HepG2 (cell line): ENCODE results near the gene CCDC88C. TPM values are rescaled to one million over a fixed set of nuclear protein-coding genes. Genes with fewer than 3 reads are reported as not detected.

Experiments
- ATAC-seq: fragments of 200-7000 bp; cut with Tn5 transposase; 3 replicates; pipeline ENCODE4 v1.9.1; 2020; ENCODE audit warnings: mild to moderate bottlenecking, moderate library complexity
- BruUV-seq: library from RNA; stranded (reverse); fragments of 400-500 nt; replicated peaks from 2 replicates; lab custom pipeline; 2021; lab: Mats Ljungman, UMichigan
- CTCF ChIA-PET: fragments of 300-600 bp; formaldehyde crosslinking; extraction: SDS; loops from one replicate; lab custom pipeline; 2021; ENCODE audit warnings: low total read pairs, inconsistent platforms, low intra/inter-chr PET ratio; lab: Yijun Ruan, JAX
- POLR2A ChIA-PET: fragments of 350-600 bp; sonication (Branson Sonifier 250); formaldehyde crosslinking; loops from one replicate; lab custom pipeline; 2020; ENCODE audit warnings: antibody characterized with exemption, inconsistent platforms; lab: Yijun Ruan, JAX
- DNase-seq: peaks from one replicate; pipeline ENCODE4 v3.0.0-alpha.2; 2015; ENCODE audit warnings: low spot score
- FAIRE-seq: peaks from 3 replicates; lab custom pipeline; 2011; peaks lifted over from hg19 to GRCh38; lab: Jason Lieb, UNC
- H2AFZ ChIP-seq: one replicate; pipeline ENCODE4 v1.6.1; 2011; ENCODE audit warnings: low read length, inconsistent platforms
- H3K27ac ChIP-seq: fragments of 300-600 bp; 3 replicates; pipeline ENCODE4 v1.8.0; 2011; ENCODE audit warnings: mixed run types, mild to moderate bottlenecking, mixed read lengths, low read length, inconsistent platforms; ENCODE audit not compliant: insufficient read depth; ENCODE audit errors: extremely low read length
- H3K27me3 ChIP-seq, 2 experiments: fragments of 200-600 bp in 1 of 2; 2 replicates in 1 of 2; 3 replicates in 1 of 2; pipeline versions ENCODE4 v1.6.0 to v1.8.0; 2011; ENCODE audit warnings: low read length in 2 of 2, mild to moderate bottlenecking in 2 of 2, moderate library complexity in 2 of 2, inconsistent platforms in 1 of 2; ENCODE audit not compliant: insufficient read depth in 2 of 2, control insufficient read depth in 1 of 2
- H3K36me3 ChIP-seq, 2 experiments: fragments of 200-600 bp in 1 of 2; replicated peaks in 1 of 2; 2 replicates in 1 of 2; 3 replicates in 1 of 2; pipeline versions ENCODE4 v1.5.1 to v1.8.0; 2011; ENCODE audit warnings: low read length in 2 of 2, inconsistent platforms in 1 of 2; ENCODE audit not compliant: insufficient read depth in 2 of 2, control insufficient read depth in 1 of 2
- H3K4me1 ChIP-seq: 2 replicates; pipeline ENCODE4 v1.5.1; 2012; ENCODE audit warnings: low read length, inconsistent platforms; ENCODE audit not compliant: insufficient read depth
- H3K4me2 ChIP-seq: 2 replicates; pipeline ENCODE4 v1.6.0; 2011; ENCODE audit warnings: low read depth, low read length, inconsistent platforms
- H3K4me3 ChIP-seq, 3 experiments: fragments of 200-600 bp in 1 of 3; sonication (generic), shearing (Covaris generic) in 1 of 3; replicated peaks in 1 of 3; 2 replicates each; pipeline ENCODE4 v1.5.1; 2011 to 2016; ENCODE audit warnings: low read length in 3 of 3, inconsistent platforms in 2 of 3, low read depth in 2 of 3, mild to moderate bottlenecking in 2 of 3, control low read depth in 1 of 3, mixed read lengths in 1 of 3; ENCODE audit not compliant: insufficient read depth in 1 of 3
- H3K79me2 ChIP-seq: one replicate; pipeline ENCODE4 v1.6.1; 2011; ENCODE audit warnings: low read length, inconsistent platforms; ENCODE audit not compliant: insufficient read depth
- H3K9ac ChIP-seq: 2 replicates; pipeline ENCODE4 v1.6.0; 2011; ENCODE audit warnings: mild to moderate bottlenecking, low read depth, low read length, inconsistent platforms; ENCODE audit not compliant: insufficient read depth
- H3K9me3 ChIP-seq: 2 replicates; pipeline ENCODE4 v1.5.1; 2012; ENCODE audit warnings: mild to moderate bottlenecking, low read length
- H4K20me1 ChIP-seq: 2 replicates; pipeline ENCODE4 v1.6.0; 2011; ENCODE audit warnings: inconsistent platforms, mild to moderate bottlenecking, low read length, moderate library complexity; ENCODE audit not compliant: insufficient read depth
- BHLHE40 ChIP-seq: IDR thresholded peaks from 2 replicates; pipeline ENCODE4 v1.6.1; 2011; ENCODE audit warnings: low read length, improper control_type of control experiment
- POLR2G ChIP-seq: fragments of 200-400 bp; formaldehyde crosslinking; IDR thresholded peaks from 2 replicates; pipeline ENCODE4 v1.6.1; 2018; ENCODE audit warnings: mild to moderate bottlenecking, low read depth, low read length, moderate library complexity
- WGBS: methylation state at CpG from one replicate; pipeline ENCODE4 v1.1.6; 2017; ENCODE audit warnings: low lambda C conversion rate; 5-methylcytosine and 5-hydroxymethylcytosine counted together
- in situ Hi-C: cut with HindIII; loops from 2 replicates; pipeline ENCODE4 v1.10.0; 2017; ENCODE audit warnings: low pct_unique_long_range_greater_than_20kb; ENCODE audit not compliant: extremely low pct_ligation_motif_present
- intact Hi-C: fragments of 100-400 bp; cut with micrococcal nuclease; formaldehyde crosslinking; loops from one replicate; pipeline ENCODE4 v1.10.0; 2022; ENCODE audit not compliant: unreplicated experiment
- polyA plus RNA-seq, 8 experiments: library from polyadenylated mRNA; depleted of rRNA in 3 of 8; stranded (reverse) in 7 of 8; unstranded in 1 of 8; fragments of >200 nt; fragmentation: Illumina TruSeq in 4 of 8; extraction: Trizol in 4 of 8; gene quantifications; 2 replicates each; pipeline versions ENCODE4 v1.2.1 to v1.2.3, GENCODE V29; 2011 to 2016; ENCODE audit warnings: low read depth in 4 of 8, missing spikeins in 1 of 8, mixed read lengths in 1 of 8; ENCODE audit not compliant: insufficient read depth in 1 of 8
- total RNA-seq, 5 experiments: library from RNA; depleted of rRNA; stranded (reverse); fragments of >200 nt; fragmentation: Illumina TruSeq; extraction: Trizol; gene quantifications; 2 replicates each; pipeline ENCODE4 v1.2.3, GENCODE V29; 2016; ENCODE audit warnings: low read depth in 1 of 5
- TF ChIP-seq, protein P1 (sequence below): sonication (generic); formaldehyde crosslinking; IDR thresholded peaks from 2 replicates; pipeline ENCODE4 v1.8.0; 2022; ENCODE audit warnings: mild to moderate bottlenecking, missing genetic modification reagents, moderate library complexity
- TF ChIP-seq, protein P2 (sequence below), 2 experiments: sonication (generic) in 1 of 2; formaldehyde crosslinking in 1 of 2; IDR thresholded peaks; 2 replicates each; pipeline versions ENCODE4 v1.4.0 to v1.6.1; 2016 to 2020; ENCODE audit warnings: borderline replicate concordance in 1 of 2, low read depth in 1 of 2, mild to moderate bottlenecking in 1 of 2, missing genetic modification reagents in 1 of 2
- TF ChIP-seq, protein P3 (sequence below): sonication (generic); formaldehyde crosslinking; IDR thresholded peaks from 2 replicates; pipeline ENCODE4 v1.4.0; 2020; ENCODE audit warnings: mild to moderate bottlenecking, missing genetic modification reagents

CCDC88C gene
- total and polyA plus RNA-seq, 2 of the 13 experiments (the other 11 are each of a cell fraction or from before 2014, with no cell fraction given) = 3.6 to 11.7 TPM

DNA sequence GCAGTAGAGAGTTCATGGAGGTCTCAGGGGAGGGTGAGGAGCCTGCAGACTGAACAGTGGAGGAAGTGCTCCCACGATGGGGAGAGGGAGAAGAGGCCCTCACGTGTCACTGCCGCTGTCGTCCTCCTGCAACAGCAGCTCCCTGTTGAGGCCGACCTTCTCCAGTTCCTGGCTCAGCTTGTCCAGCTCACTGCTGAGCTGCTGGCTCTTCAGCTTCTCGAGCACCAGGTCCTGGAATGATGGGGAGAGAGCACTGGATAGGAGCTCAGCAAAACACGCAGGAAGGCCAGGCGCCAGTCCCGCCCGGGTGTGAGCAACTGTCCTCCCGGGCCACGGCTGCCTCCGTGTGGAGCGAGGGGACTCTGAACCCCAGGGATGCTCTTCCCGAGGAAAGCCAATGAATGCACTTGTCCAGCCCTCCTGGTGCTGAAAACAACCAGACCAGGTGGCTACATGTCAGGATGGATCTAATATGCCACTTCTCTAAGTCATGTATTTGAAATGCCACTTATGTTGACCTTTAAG, 107.8 kb downstream of the CCDC88C start:
- Histone ChIP-seq H2AFZ (no peak overlapping the region), H3K27me3 (no peaks in the 10 kb centered on the region), H3K9ac (no peak overlapping the region), H3K9me3 (no peaks in the 10 kb centered on the region), H3K36me3 (peaks cover 21 to 67% of the 10 kb centered on the region in 2 experiments), H3K27ac (no peak overlapping the region), H3K79me2 (no peaks in the 10 kb centered on the region), H3K4me3 (no peak overlapping the region), H3K4me2 (no peak overlapping the region), H4K20me1 (no peaks in the 10 kb centered on the region), H3K4me1 (no peaks in the 10 kb centered on the region)
- no TSS peak for BruUV-seq
- ChIA-PET POLR2A (no interaction called here), CTCF (no interaction called here)
- ATAC-seq (no peak), DNase-seq (no peak), FAIRE-seq (no peak)
- intact Hi-C loops (no loop called here), in situ Hi-C loops (no loop called here)
- TF ChIP-seq BHLHE40 (no peak), POLR2G (no peak)
- TF ChIP-seq, protein P1, sequence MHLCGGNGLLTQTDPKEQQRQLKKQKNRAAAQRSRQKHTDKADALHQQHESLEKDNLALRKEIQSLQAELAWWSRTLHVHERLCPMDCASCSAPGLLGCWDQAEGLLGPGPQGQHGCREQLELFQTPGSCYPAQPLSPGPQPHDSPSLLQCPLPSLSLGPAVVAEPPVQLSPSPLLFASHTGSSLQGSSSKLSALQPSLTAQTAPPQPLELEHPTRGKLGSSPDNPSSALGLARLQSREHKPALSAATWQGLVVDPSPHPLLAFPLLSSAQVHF (CRISPR knock-in tag) = no peak
- TF ChIP-seq, protein P2, sequence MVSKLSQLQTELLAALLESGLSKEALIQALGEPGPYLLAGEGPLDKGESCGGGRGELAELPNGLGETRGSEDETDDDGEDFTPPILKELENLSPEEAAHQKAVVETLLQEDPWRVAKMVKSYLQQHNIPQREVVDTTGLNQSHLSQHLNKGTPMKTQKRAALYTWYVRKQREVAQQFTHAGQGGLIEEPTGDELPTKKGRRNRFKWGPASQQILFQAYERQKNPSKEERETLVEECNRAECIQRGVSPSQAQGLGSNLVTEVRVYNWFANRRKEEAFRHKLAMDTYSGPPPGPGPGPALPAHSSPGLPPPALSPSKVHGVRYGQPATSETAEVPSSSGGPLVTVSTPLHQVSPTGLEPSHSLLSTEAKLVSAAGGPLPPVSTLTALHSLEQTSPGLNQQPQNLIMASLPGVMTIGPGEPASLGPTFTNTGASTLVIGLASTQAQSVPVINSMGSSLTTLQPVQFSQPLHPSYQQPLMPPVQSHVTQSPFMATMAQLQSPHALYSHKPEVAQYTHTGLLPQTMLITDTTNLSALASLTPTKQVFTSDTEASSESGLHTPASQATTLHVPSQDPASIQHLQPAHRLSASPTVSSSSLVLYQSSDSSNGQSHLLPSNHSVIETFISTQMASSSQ (IDR thresholded peaks at IDR 0.05; ENCODE audit: low read depth) = no peak
- TF ChIP-seq, protein P2 (CRISPR knock-in tag; IDR thresholded peaks at IDR 0.05; ENCODE audit: borderline replicate concordance) = no peak
- TF ChIP-seq, protein P3, sequence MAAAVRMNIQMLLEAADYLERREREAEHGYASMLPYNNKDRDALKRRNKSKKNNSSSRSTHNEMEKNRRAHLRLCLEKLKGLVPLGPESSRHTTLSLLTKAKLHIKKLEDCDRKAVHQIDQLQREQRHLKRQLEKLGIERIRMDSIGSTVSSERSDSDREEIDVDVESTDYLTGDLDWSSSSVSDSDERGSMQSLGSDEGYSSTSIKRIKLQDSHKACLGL (CRISPR knock-in tag) = no peak
- 90% methylated on average over 7 of the region's 15 CpGs for WGBS
